HG03060 (cell line): Measurements from ENCODE around the gene OR2V2.
"Not testable (repeated sequence)": the region's sequence is repeated elsewhere in the genome, so short reads cannot be mapped to it uniquely, and the experiment has no call there.

Experiments
- ATAC-seq: cut with Tn5 transposase; IDR thresholded peaks from one replicate; pipeline ENCODE4 v1.9.1; 2021; ENCODE audit warnings: low read depth, moderate number of reproducible peaks; ENCODE audit not compliant: unreplicated experiment

Gene OR2V2

GRCh38 chr5:181146927-181147636 lies at the start of gene OR2V2:
Gene OR2V2, plus strand, starts transcription at chr5:181147586. Its CDS starts 7,357 bp downstream, at chr5:181154943.
- ATAC-seq: not testable (repeated sequence)

GRCh38 chr5:181097759-181098491 lies 49.5 kb upstream of the OR2V2 start:
- ATAC-seq: not testable (repeated sequence)

GRCh38 chr5:181098762-181099601 lies 48.4 kb upstream of the OR2V2 start:
- no peak for ATAC-seq

- no peak for ATAC-seq
Observed at GRCh38 chr5:181099602-181100086, 47.7 kb upstream of the OR2V2 start.

- ATAC-seq: no peak
Observed at GRCh38 chr5:181100121-181100875, 47.1 kb upstream of the OR2V2 start.

GRCh38 chr5:181101030-181101641 lies 46.2 kb upstream of the OR2V2 start:
- ATAC-seq: not testable (repeated sequence)

- ATAC-seq: not testable (repeated sequence)
Observed at GRCh38 chr5:181101930-181102674, 45.3 kb upstream of the OR2V2 start.

GRCh38 chr5:181104259-181104568 lies 43.2 kb upstream of the OR2V2 start:
- not testable (repeated sequence) for ATAC-seq

- ATAC-seq: not testable (repeated sequence)
Observed at GRCh38 chr5:181104606-181105390, 42.6 kb upstream of the OR2V2 start.

- no peak for ATAC-seq
Observed at GRCh38 chr5:181105391-181106025, 41.9 kb upstream of the OR2V2 start.

GRCh38 chr5:181107699-181108098 lies 39.7 kb upstream of the OR2V2 start:
- ATAC-seq: no peak

GRCh38 chr5:181108578-181109165 lies 38.7 kb upstream of the OR2V2 start:
- no peak for ATAC-seq

GRCh38 chr5:181109489-181110013 lies 37.8 kb upstream of the OR2V2 start:
- ATAC-seq: no peak

GRCh38 chr5:181111010-181111409 lies 36.4 kb upstream of the OR2V2 start:
- no peak for ATAC-seq

GRCh38 chr5:181112476-181112875 lies 34.9 kb upstream of the OR2V2 start:
- no peak for ATAC-seq

- ATAC-seq: not testable (repeated sequence)
Observed at GRCh38 chr5:181113572-181113971, 33.8 kb upstream of the OR2V2 start.

GRCh38 chr5:181114284-181114843 lies 33.0 kb upstream of the OR2V2 start:
- ATAC-seq: no peak
